ENCODE results near the gene CCNY. TPM values are rescaled to one million over a fixed set of nuclear protein-coding genes. Genes with fewer than 3 reads are reported as not detected.

CCNY gene
- total and polyA plus RNA-seq, 2 experiments from 2014 or later: 38.9 to 79.9 TPM

DNA sequence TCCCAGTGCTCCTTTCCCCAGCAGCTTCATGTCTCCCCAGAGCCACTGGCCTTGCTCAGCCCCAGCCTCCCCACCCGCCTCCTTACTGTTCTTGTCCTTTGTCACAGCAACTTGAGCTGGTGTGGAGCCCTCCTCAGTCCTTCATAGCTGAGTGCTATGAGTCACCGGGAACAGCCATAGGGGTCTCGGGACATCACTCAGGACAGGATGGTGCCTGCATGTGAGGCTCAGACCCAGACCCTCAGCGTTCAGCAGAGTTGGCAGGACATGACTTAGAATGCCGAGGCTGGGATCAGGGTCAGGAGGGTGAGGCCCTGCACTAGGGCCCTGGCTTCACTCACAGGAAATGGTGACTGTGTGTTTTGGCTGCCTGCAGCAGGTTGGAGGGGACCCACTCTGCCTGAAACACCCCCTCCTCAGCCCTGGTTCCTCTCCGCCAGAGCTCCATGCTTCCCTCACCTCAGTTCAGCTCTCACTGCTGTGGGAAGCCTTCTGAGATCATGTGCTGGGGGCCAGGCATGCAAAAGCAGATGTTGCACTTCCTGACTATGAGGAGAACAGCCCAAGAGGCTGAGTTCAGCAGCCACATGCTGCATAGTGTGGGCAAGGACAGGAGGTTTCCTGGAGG is 228.1 kb downstream of the CCNY start:
- no peaks in the 10 kb centered on the region for H3K9me3 ChIP-seq (ENCODE audit: low read depth)
- peaks cover 4% of the 10 kb centered on the region for H3K36me3 ChIP-seq
- no peak overlapping the region for H3K27ac ChIP-seq
- H3K27me3 ChIP-seq: no peaks in the 10 kb centered on the region
- no peak for TF ChIP-seq CTCF (IDR thresholded peaks at IDR 0.05; ENCODE audit: low read depth, low read length)
- no peak overlapping the region for H3K4me3 ChIP-seq
- peak in 1 of 2 donors; percentile 57 for DNase-seq (ENCODE audit: low read depth in 1 of 2, low spot score in 1 of 2)
- H3K4me1 ChIP-seq (ENCODE audit: low read depth): peaks cover 16% of the 10 kb centered on the region

- H3K27ac ChIP-seq: peak overlapping the region; percentile 56
- no peaks in the 10 kb centered on the region for H3K27me3 ChIP-seq
- peaks cover 4% of the 10 kb centered on the region for H3K36me3 ChIP-seq
- peaks cover 16% of the 10 kb centered on the region for H3K4me1 ChIP-seq (ENCODE audit: low read depth)
- TF ChIP-seq CTCF (IDR thresholded peaks at IDR 0.05; ENCODE audit: low read depth, low read length): no peak
- no peak overlapping the region for H3K4me3 ChIP-seq
- H3K9me3 ChIP-seq (ENCODE audit: low read depth): no peaks in the 10 kb centered on the region
- peak; percentile 20 to 43 for DNase-seq (ENCODE audit: low read depth in 1 of 2, low spot score in 1 of 2)
Observed at GRCh38 chr10:35565602-35566081, 229.3 kb downstream of the CCNY start.

DNA sequence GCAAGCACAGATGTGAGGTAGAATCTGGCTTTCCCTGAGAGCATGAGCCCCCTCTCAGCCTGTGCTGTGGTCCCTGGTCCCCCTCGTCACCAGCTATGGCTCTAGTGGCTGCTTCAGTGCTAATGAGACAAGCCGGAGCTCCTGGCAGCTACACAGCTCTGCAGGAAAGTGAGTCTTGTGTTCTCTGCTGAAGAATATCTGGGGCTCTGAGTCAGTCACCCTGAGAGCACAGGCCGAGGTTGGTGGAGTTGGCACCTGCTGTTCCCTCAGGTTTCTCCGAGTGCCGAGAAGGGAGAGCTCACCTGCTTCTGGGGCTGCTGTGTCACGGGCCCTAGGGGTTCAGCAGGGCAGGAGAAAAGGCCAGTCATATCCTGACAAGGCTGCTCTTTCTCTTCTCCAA is 231.6 kb downstream of the CCNY start:
- H3K9me3 ChIP-seq (ENCODE audit: low read depth): no peaks in the 10 kb centered on the region
- no peak for DNase-seq (ENCODE audit: low read depth in 1 of 2, low spot score in 1 of 2)
- no peak overlapping the region for H3K27ac ChIP-seq
- no peak overlapping the region for H3K4me3 ChIP-seq
- H3K27me3 ChIP-seq: no peaks in the 10 kb centered on the region
- H3K4me1 ChIP-seq (ENCODE audit: low read depth): peaks cover 16% of the 10 kb centered on the region
- TF ChIP-seq CTCF (IDR thresholded peaks at IDR 0.05; ENCODE audit: low read depth, low read length): no peak
- H3K36me3 ChIP-seq: peaks cover 8% of the 10 kb centered on the region

DNA sequence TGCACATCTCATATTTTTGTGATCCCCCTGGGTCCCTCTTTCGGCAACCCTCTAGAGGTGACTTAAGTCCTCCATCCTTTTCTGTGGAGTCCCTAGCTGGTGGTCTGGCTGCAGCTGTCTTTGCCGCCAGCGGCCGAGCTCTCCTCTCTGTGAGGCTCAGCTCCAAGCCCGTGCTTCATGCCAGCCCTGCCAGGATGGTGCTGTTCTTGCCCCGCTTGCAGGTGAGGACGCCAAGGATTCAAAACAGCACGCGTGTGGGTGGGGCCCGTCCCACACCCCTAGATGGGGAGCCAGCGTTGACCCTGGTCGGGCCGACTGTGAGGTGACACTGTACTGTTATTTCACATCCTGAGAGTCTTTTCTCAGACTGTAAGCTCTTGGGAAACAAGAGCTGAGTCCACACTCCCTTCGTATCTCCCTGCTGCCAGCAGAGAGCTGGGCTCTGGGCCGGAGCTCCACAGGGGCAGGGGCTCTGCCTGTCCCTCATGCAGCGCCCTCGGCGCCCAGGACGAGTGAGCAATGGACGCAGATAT is 232.2 kb downstream of the CCNY start:
- Histone ChIP-seq H3K4me3 (no peak overlapping the region), H3K36me3 (peaks cover 8% of the 10 kb centered on the region)
- TF ChIP-seq CTCF (IDR thresholded peaks at IDR 0.05; ENCODE audit: low read depth, low read length): no peak

GRCh38 chr10:35569111-35569707 is 232.9 kb downstream of the CCNY start:
- H3K9me3 ChIP-seq (ENCODE audit: low read depth): no peaks in the 10 kb centered on the region
- no peak for DNase-seq (ENCODE audit: low read depth in 1 of 2, low spot score in 1 of 2)
- peaks cover 18% of the 10 kb centered on the region for H3K4me1 ChIP-seq (ENCODE audit: low read depth)
- peaks cover 8% of the 10 kb centered on the region for H3K36me3 ChIP-seq
- no peak for TF ChIP-seq CTCF (IDR thresholded peaks at IDR 0.05; ENCODE audit: low read depth, low read length)
- H3K27ac ChIP-seq: no peak overlapping the region
- H3K27me3 ChIP-seq: no peaks in the 10 kb centered on the region
- H3K4me3 ChIP-seq: no peak overlapping the region

More for the DNA sequence above, 232.2 kb downstream of the CCNY start:
- DNase-seq (ENCODE audit: low read depth in 1 of 2, low spot score in 1 of 2): no peak
- H3K27me3 ChIP-seq: no peaks in the 10 kb centered on the region
- no peak overlapping the region for H3K27ac ChIP-seq
- peaks cover 16% of the 10 kb centered on the region for H3K4me1 ChIP-seq (ENCODE audit: low read depth)
- H3K9me3 ChIP-seq (ENCODE audit: low read depth): no peaks in the 10 kb centered on the region

Measured in cardiac muscle cell (in vitro differentiated cells and primary cell).